ENCODE measurements around the gene SLC12A4.
"Not testable (repeated sequence)": the region's sequence is repeated elsewhere in the genome, so short reads cannot be mapped to it uniquely, and the experiment has no call there.

SLC12A4 gene

GRCh38 chr16:67987460-67988160, 19.2 kb upstream of the SLC12A4 start:
- DNase-seq (ENCODE audit: low read depth) = no peak

GRCh38 chr16:67986949-67987348, 18.5 kb upstream of the SLC12A4 start:
- no peak for DNase-seq (ENCODE audit: low read depth)

GRCh38 chr16:67982011-67982696, 13.7 kb upstream of the SLC12A4 start:
- DNase-seq (ENCODE audit: low read depth) = no peak

GRCh38 chr16:67979955-67980678, 11.7 kb upstream of the SLC12A4 start, which contains the start of gene DPEP3:
Gene DPEP3 (minus strand): TSS chr16:67980499. CDS start chr16:67980380, 119 bp downstream.
- DNase-seq (ENCODE audit: low read depth) = no peak

GRCh38 chr16:67977469-67978227, 9.2 kb upstream of the SLC12A4 start:
- no peak for DNase-seq (ENCODE audit: low read depth)

GRCh38 chr16:67977005-67977404, 8.6 kb upstream of the SLC12A4 start:
- DNase-seq (ENCODE audit: low read depth) = no peak

- DNase-seq (ENCODE audit: low read depth) = no peak
Observed at GRCh38 chr16:67976205-67976604, 7.8 kb upstream of the SLC12A4 start.

GRCh38 chr16:67975321-67976105, 7.1 kb upstream of the SLC12A4 start:
- no peak for DNase-seq (ENCODE audit: low read depth)

GRCh38 chr16:67972285-67972684, 3.8 kb upstream of the SLC12A4 start:
- not testable (repeated sequence) for DNase-seq (ENCODE audit: low read depth)

- DNase-seq (ENCODE audit: low read depth) = no peak
Observed at GRCh38 chr16:67971111-67971510, 2.7 kb upstream of the SLC12A4 start.

- no peak for DNase-seq (ENCODE audit: low read depth)
Observed at GRCh38 chr16:67969254-67970039, 1.0 kb upstream of the SLC12A4 start.

- no peak for DNase-seq (ENCODE audit: low read depth)
Observed at GRCh38 chr16:67967958-67968399, 458 bp downstream of the SLC12A4 start.

- DNase-seq (ENCODE audit: low read depth) = no peak
Observed at GRCh38 chr16:67967183-67967957, 1.1 kb downstream of the SLC12A4 start.

- no peak for DNase-seq (ENCODE audit: low read depth)
Observed at GRCh38 chr16:67966549-67967182, 1.8 kb downstream of the SLC12A4 start.

GRCh38 chr16:67965668-67966548, 2.5 kb downstream of the SLC12A4 start:
- DNase-seq (ENCODE audit: low read depth) = no peak

- no peak for DNase-seq (ENCODE audit: low read depth)
Observed at GRCh38 chr16:67964477-67965131, 3.8 kb downstream of the SLC12A4 start.

- DNase-seq (ENCODE audit: low read depth) = no peak
Observed at GRCh38 chr16:67963662-67964321, 4.6 kb downstream of the SLC12A4 start.

Measured in HS-27A (cell line).